Loucy (cell line): ENCODE measurements around the gene TMIE.

Experiments used
- CTCF ChIP-seq: fragments of 200-600 bp; sonication (generic); conservative IDR thresholded peaks from 2 replicates; pipeline ENCODE4 v1.5.1; 2014; ENCODE audit warnings: mild to moderate bottlenecking, antibody characterized with exemption, low read length
- EZH2phosphoT487 ChIP-seq: fragments of 200-600 bp; IDR thresholded peaks from 2 replicates; pipeline ENCODE4 v1.6.1; 2018; ENCODE audit warnings: antibody characterized with exemption, mild to moderate bottlenecking, moderate library complexity, borderline replicate concordance

GRCh38 chr3:46700772-46701171 is 420 bp upstream of the TMIE start:
- TF ChIP-seq CTCF: no peak
- TF ChIP-seq EZH2phosphoT487: no peak
